ENCODE results near the gene SNAPC4. TPM values are rescaled to one million over a fixed set of nuclear protein-coding genes. Genes with fewer than 3 reads are reported as not detected.
"Not testable (repeated sequence)": the region's sequence is repeated elsewhere in the genome, so short reads cannot be mapped to it uniquely, and the experiment has no call there.

Gene SNAPC4
- polyA plus RNA-seq, 2 of the 4 experiments (the other 2 are of a cell fraction), result 2.7 to 10.3 TPM

DNA sequence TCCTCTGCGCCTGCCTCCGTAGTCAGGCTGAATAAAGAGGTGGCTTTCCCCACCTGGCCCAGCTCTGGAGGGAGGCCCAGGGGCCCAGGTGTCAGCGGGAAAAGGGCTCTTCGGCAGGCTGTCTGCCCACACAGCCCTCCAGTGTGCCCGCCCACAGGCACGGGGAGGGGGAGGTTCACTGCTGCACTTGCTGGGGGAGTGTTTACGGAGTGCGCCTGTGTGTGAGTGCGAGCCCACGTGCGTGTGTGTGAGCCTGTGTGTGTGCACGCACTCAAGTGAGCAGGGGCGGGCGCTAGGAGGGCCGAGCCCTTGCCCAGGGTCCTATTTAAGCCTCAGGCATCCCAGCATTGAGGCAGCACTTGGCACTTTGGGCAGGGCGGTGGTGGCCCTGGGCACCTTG lies 47.3 kb downstream of the SNAPC4 start:
- FAIRE-seq (no peak), ATAC-seq (no peak), DNase-seq (ENCODE audit: low read depth in 1 of 2, low spot score in 1 of 2) (no peak)
- no peak overlapping the region for H3K27ac ChIP-seq
- 92% methylated on average over 15 of the region's 16 CpGs for WGBS (ENCODE audit: missing lambda C conversion rate)
- TF ChIP-seq HOXB13 (CRISPR knock-in tag; IDR thresholded peaks at IDR 0.05; ENCODE audit: low read depth) (no peak), CEBPB (IDR thresholded peaks at IDR 0.05) (no peak), MYC (IDR thresholded peaks at IDR 0.05; ENCODE audit: borderline replicate concordance, low read length) (no peak), FOXS1 (CRISPR knock-in tag; IDR thresholded peaks at IDR 0.05) (no peak), PHF8 (IDR thresholded peaks at IDR 0.05; ENCODE audit: borderline replicate concordance, low read depth) (no peak), CHD4 (IDR thresholded peaks at IDR 0.05; ENCODE audit: borderline replicate concordance) (no peak)
- TF ChIP-seq, protein P1, sequence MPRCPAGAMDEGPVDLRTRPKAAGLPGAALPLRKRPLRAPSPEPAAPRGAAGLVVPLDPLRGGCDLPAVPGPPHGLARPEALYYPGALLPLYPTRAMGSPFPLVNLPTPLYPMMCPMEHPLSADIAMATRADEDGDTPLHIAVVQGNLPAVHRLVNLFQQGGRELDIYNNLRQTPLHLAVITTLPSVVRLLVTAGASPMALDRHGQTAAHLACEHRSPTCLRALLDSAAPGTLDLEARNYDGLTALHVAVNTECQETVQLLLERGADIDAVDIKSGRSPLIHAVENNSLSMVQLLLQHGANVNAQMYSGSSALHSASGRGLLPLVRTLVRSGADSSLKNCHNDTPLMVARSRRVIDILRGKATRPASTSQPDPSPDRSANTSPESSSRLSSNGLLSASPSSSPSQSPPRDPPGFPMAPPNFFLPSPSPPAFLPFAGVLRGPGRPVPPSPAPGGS (IDR thresholded peaks at IDR 0.05), result no peak
- H3K4me3 ChIP-seq, result no peak overlapping the region
- ChIA-PET CTCF (interaction anchor here (1.6 kb wide), 1 partner anchor 10 kb away, joined by 8 read pairs; the partner anchor contains the start of gene DNLZ), POLR2A (interaction anchor here (0.5 to 1.0 kb wide), 2 partner anchors 10 to 848 kb away, joined by 4 to 6 read pairs; no protein-coding TSS in a partner anchor)
- H3K4me1 ChIP-seq, result peaks cover 27% of the 10 kb centered on the region
- no peak overlapping the region for H3K4me2 ChIP-seq
- H3K9me3 ChIP-seq, result no peaks in the 10 kb centered on the region

DNA sequence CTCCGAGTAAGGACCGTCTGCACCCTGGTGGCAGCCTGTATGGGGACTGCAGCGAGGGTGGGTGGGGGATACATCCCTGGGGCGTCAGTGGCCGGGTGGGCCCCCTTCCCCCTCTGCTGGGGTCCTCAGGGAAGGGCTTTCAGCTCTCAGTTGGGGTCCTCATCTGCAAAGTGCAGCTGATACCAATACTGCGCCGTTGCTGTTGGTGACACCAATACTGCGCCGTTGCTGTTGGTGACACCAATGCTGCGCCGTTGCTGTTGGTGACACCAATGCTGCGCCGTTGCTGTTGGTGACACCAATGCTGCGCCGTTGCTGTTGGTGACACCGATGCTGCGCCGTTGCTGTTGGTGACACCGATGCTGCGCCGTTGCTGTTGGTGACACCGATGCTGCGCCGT lies 48.1 kb downstream of the SNAPC4 start:
- not testable (repeated sequence) for DNase-seq (ENCODE audit: low read depth in 1 of 2, low spot score in 1 of 2); H3K4me2 ChIP-seq; FAIRE-seq; ATAC-seq; H3K9me3 ChIP-seq; H3K4me3 ChIP-seq; H3K27ac ChIP-seq
- POLR2A ChIA-PET, result interaction anchor here (1.0 kb wide), 1 partner anchor 11 kb away, joined by 4 read pairs; no protein-coding TSS in a partner anchor
- CTCF ChIA-PET, result interaction anchor here (1.6 kb wide), 1 partner anchor 11 kb away, joined by 8 read pairs; the partner anchor contains the start of gene DNLZ
- WGBS (ENCODE audit: missing lambda C conversion rate), result 96% methylated on average over 13 of the region's 24 CpGs
- peaks cover 27% of the 10 kb centered on the region for H3K4me1 ChIP-seq

DNA sequence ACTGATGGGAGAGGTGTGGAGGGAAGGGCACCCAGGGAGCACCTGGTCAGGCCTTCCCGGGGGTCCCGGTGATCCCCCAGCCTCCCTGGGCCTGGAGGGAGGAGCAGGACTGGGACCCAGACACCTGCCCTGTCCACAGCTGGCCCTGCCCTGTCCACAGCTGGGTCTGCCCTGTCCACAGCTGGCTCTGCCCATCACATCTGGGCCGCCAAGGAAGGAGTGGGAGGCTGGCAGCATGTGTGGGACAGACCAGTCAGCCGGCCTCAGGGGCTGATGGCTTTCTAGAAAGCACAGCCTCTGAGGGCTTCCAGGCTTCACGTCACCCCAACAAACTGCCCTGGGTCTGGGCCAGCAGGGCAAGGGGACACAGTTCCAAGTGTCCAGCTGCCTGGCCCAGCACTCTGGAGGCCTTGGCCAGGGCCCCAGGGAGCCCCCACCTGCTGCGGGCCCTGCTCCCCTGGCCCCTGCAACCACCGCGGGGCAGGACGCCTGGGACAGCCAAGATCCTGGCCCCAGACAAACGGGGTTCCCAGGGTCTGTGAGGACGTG lies 48.6 kb downstream of the SNAPC4 start:
- no peak for DNase-seq (ENCODE audit: low read depth in 1 of 2, low spot score in 1 of 2)
- ATAC-seq, result no peak
- H3K4me3 ChIP-seq, result no peak overlapping the region
- H3K27ac ChIP-seq, result no peak overlapping the region
- 89% methylated on average over 5 of the region's 11 CpGs for WGBS (ENCODE audit: missing lambda C conversion rate)
- no peak for TF ChIP-seq RNF2 (IDR thresholded peaks at IDR 0.05; ENCODE audit: borderline replicate concordance, low read depth)
- TF ChIP-seq BHLHE40 (IDR thresholded peaks at IDR 0.05; ENCODE audit: low read depth, low read length), result no peak
- no peak for TF ChIP-seq ZFP36 (IDR thresholded peaks at IDR 0.05; ENCODE audit: borderline replicate concordance, partially characterized antibody)
- TF ChIP-seq EHF (CRISPR knock-in tag; IDR thresholded peaks at IDR 0.05), result no peak
- no peak for TF ChIP-seq JUN (IDR thresholded peaks at IDR 0.05)
- TF ChIP-seq NR3C1 (IDR thresholded peaks at IDR 0.05), result no peak
- TF ChIP-seq SMC3 (IDR thresholded peaks at IDR 0.05), result no peak
- TF ChIP-seq TP53 (CRISPR knock-in tag; IDR thresholded peaks at IDR 0.05), result no peak
- TF ChIP-seq, protein P2, sequence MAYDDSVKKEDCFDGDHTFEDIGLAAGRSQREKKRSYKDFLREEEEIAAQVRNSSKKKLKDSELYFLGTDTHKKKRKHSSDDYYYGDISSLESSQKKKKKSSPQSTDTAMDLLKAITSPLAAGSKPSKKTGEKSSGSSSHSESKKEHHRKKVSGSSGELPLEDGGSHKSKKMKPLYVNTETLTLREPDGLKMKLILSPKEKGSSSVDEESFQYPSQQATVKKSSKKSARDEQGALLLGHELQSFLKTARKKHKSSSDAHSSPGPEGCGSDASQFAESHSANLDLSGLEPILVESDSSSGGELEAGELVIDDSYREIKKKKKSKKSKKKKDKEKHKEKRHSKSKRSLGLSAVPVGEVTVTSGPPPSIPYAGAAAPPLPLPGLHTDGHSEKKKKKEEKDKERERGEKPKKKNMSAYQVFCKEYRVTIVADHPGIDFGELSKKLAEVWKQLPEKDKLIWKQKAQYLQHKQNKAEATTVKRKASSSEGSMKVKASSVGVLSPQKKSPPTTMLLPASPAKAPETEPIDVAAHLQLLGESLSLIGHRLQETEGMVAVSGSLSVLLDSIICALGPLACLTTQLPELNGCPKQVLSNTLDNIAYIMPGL (CRISPR knock-in tag; IDR thresholded peaks at IDR 0.05; ENCODE audit: borderline replicate concordance), result no peak
- TF ChIP-seq CBX2 (IDR thresholded peaks at IDR 0.05; ENCODE audit: borderline replicate concordance, low read depth), result no peak
- TF ChIP-seq POLR2AphosphoS2 (conservative IDR thresholded peaks at IDR 0.05; ENCODE audit: low read length), result no peak
- no peak for TF ChIP-seq FOXS1 (CRISPR knock-in tag; IDR thresholded peaks at IDR 0.05)
- H3K4me2 ChIP-seq, result no peak overlapping the region
- peaks cover 25% of the 10 kb centered on the region for H3K4me1 ChIP-seq
- FAIRE-seq, result no peak
- CTCF ChIA-PET, result interaction anchor here (1.1 to 1.6 kb wide), 2 partner anchors 12 kb away, joined by 3 to 8 read pairs; partner anchors contain the start of gene DNLZ
- H3K9me3 ChIP-seq, result no peaks in the 10 kb centered on the region
- POLR2A ChIA-PET, result interaction anchor here (1.4 kb wide), 1 partner anchor 12 kb away, joined by 7 read pairs; no protein-coding TSS in a partner anchor

Other genes starting within 250 kb of the SNAPC4 start
- 0.03 and 0.04 TPM in 2 replicates for gene LHX3, start 195.0 kb downstream of the SNAPC4 start, polyA plus RNA-seq (2011; rRNA removed)
- 0.03 to 0.04 TPM in 2 of 3 replicates, not detected in the other for gene LHX3, start 195.0 kb downstream of the SNAPC4 start, polyA plus RNA-seq (2017; fragmentation: RNase III; extraction: RNeasy Plus Mini Kit Qiagen cat#74134 plus additional on column Dnase treatment)
- gene QSOX2, start 154.4 kb downstream of the SNAPC4 start, polyA plus RNA-seq (2011; rRNA removed), result 29.5 and 30.2 TPM in 2 replicates
- gene QSOX2, start 154.4 kb downstream of the SNAPC4 start, polyA plus RNA-seq (2017; fragmentation: RNase III; extraction: RNeasy Plus Mini Kit Qiagen cat#74134 plus additional on column Dnase treatment), result 22.3 to 23.0 TPM (median 22.9 TPM) in 3 replicates
- under 0.01 and 0.03 TPM in 2 replicates for gene CCDC187, start 96.1 kb downstream of the SNAPC4 start, polyA plus RNA-seq (2011; rRNA removed)
- 0.03 TPM in 1 of 3 replicates, not detected in the others for gene CCDC187, start 96.1 kb downstream of the SNAPC4 start, polyA plus RNA-seq (2017; fragmentation: RNase III; extraction: RNeasy Plus Mini Kit Qiagen cat#74134 plus additional on column Dnase treatment)
- 2.1 TPM in 2 replicates for gene GPSM1, start 72.6 kb downstream of the SNAPC4 start, polyA plus RNA-seq (2011; rRNA removed)
- 8.2 to 9.9 TPM (median 8.8 TPM) in 3 replicates for gene GPSM1, start 72.6 kb downstream of the SNAPC4 start, polyA plus RNA-seq (2017; fragmentation: RNase III; extraction: RNeasy Plus Mini Kit Qiagen cat#74134 plus additional on column Dnase treatment)
- 5.1 and 8.0 TPM in 2 replicates for gene DNLZ, start 36.4 kb downstream of the SNAPC4 start, polyA plus RNA-seq (2011; rRNA removed)
- 19.0 to 19.9 TPM (median 19.1 TPM) in 3 replicates for gene DNLZ, start 36.4 kb downstream of the SNAPC4 start, polyA plus RNA-seq (2017; fragmentation: RNase III; extraction: RNeasy Plus Mini Kit Qiagen cat#74134 plus additional on column Dnase treatment)
- 0.21 and 0.25 TPM in 2 replicates for gene CARD9, start 26.5 kb downstream of the SNAPC4 start, polyA plus RNA-seq (2011; rRNA removed)
- gene CARD9, start 26.5 kb downstream of the SNAPC4 start, polyA plus RNA-seq (2017; fragmentation: RNase III; extraction: RNeasy Plus Mini Kit Qiagen cat#74134 plus additional on column Dnase treatment), result 0.94 to 1.2 TPM (median 0.94 TPM) in 3 replicates
- 69.0 and 75.8 TPM in 2 replicates for gene ENTR1, start 10.4 kb upstream of the SNAPC4 start, polyA plus RNA-seq (2011; rRNA removed)
- gene ENTR1, start 10.4 kb upstream of the SNAPC4 start, polyA plus RNA-seq (2017; fragmentation: RNase III; extraction: RNeasy Plus Mini Kit Qiagen cat#74134 plus additional on column Dnase treatment), result 63.8 to 67.4 TPM (median 66.7 TPM) in 3 replicates
- gene PMPCA, start 10.5 kb upstream of the SNAPC4 start, polyA plus RNA-seq (2011; rRNA removed), result 53.4 and 71.1 TPM in 2 replicates
- gene PMPCA, start 10.5 kb upstream of the SNAPC4 start, polyA plus RNA-seq (2017; fragmentation: RNase III; extraction: RNeasy Plus Mini Kit Qiagen cat#74134 plus additional on column Dnase treatment), result 83.0 to 101 TPM (median 89.2 TPM) in 3 replicates
- gene INPP5E, start 39.7 kb upstream of the SNAPC4 start, polyA plus RNA-seq (2011; rRNA removed), result 5.2 and 5.8 TPM in 2 replicates
- 9.8 to 12.4 TPM (median 11.2 TPM) in 3 replicates for gene INPP5E, start 39.7 kb upstream of the SNAPC4 start, polyA plus RNA-seq (2017; fragmentation: RNase III; extraction: RNeasy Plus Mini Kit Qiagen cat#74134 plus additional on column Dnase treatment)
- gene SEC16A, start 82.9 kb upstream of the SNAPC4 start, polyA plus RNA-seq (2011; rRNA removed), result 24.2 and 32.3 TPM in 2 replicates
- 35.7 to 41.5 TPM (median 38.0 TPM) in 3 replicates for gene SEC16A, start 82.9 kb upstream of the SNAPC4 start, polyA plus RNA-seq (2017; fragmentation: RNase III; extraction: RNeasy Plus Mini Kit Qiagen cat#74134 plus additional on column Dnase treatment)
- gene NOTCH1, start 145.9 kb upstream of the SNAPC4 start, polyA plus RNA-seq (2011; rRNA removed), result 0.88 and 1.2 TPM in 2 replicates
- 4.6 to 6.4 TPM (median 5.7 TPM) in 3 replicates for gene NOTCH1, start 145.9 kb upstream of the SNAPC4 start, polyA plus RNA-seq (2017; fragmentation: RNase III; extraction: RNeasy Plus Mini Kit Qiagen cat#74134 plus additional on column Dnase treatment)

All from A549 (cell line).